Tibial nerve (tissue), 4 donors: ENCODE measurements around the gene ADAMTS8. TPM values are rescaled to one million over a fixed set of nuclear protein-coding genes. Genes with fewer than 3 reads are reported as not detected.
"Not testable (repeated sequence)": the region's sequence is repeated elsewhere in the genome, so short reads cannot be mapped to it uniquely, and the experiment has no call there.

Experiments
- DNase-seq, 2 donors: peaks; one replicate each; pipeline ENCODE4 v3.0.0-alpha.2; 2019; ENCODE audit warnings: low spot score in 2 of 2
- H3K27ac ChIP-seq, 4 donors: fragments of 200-600 bp; sonication (generic) in 3 of 4; one replicate each; pipeline ENCODE4 v1.5.1; 2017 to 2019; ENCODE audit warnings: mild to moderate bottlenecking in 1 of 4
- H3K27me3 ChIP-seq, 2 donors: fragments of 200-600 bp; sonication (generic) in 1 of 2; one replicate each; pipeline versions ENCODE4 v1.5.1 to v1.6.0; 2017 to 2019
- H3K36me3 ChIP-seq, 3 donors: fragments of 200-600 bp; sonication (generic); one replicate each; pipeline ENCODE4 v1.5.1; 2018 to 2019
- H3K4me1 ChIP-seq, 4 donors: fragments of 200-600 bp; sonication (generic) in 3 of 4; one replicate each; pipeline ENCODE4 v1.5.1; 2017 to 2019
- H3K4me3 ChIP-seq, 4 donors: fragments of 200-600 bp; sonication (generic) in 3 of 4; one replicate each; pipeline ENCODE4 v1.5.1; 2017 to 2019; ENCODE audit warnings: mild to moderate bottlenecking in 1 of 4, moderate library complexity in 1 of 4
- H3K9me3 ChIP-seq, 4 donors: fragments of 200-600 bp; sonication (generic) in 3 of 4; one replicate each; pipeline ENCODE4 v1.5.1; 2017 to 2019
- EP300 ChIP-seq, 2 donors: sonication (generic); formaldehyde crosslinking; IDR thresholded peaks; one replicate each; pipeline ENCODE4 v1.6.1; 2017; ENCODE audit warnings: antibody characterized with exemption in 2 of 2, mild to moderate bottlenecking in 1 of 2
- POLR2A ChIP-seq, 2 donors: fragments of 450-650 bp; IDR thresholded peaks; one replicate each; pipeline ENCODE4 v1.6.1; 2017; ENCODE audit warnings: antibody characterized with exemption in 2 of 2, mild to moderate bottlenecking in 2 of 2, moderate library complexity in 2 of 2
- WGBS, 2 donors: methylation state at CpG; one replicate each; pipeline ENCODE4 v1.1.5; 2018; 5-methylcytosine and 5-hydroxymethylcytosine counted together
- total RNA-seq, 4 donors: library from RNA; depleted of rRNA; stranded (reverse); fragments of >200 nt; gene quantifications; one replicate each; pipeline ENCODE4 v1.1.0, GENCODE V29; 2016
- TF ChIP-seq, protein P1 (sequence below), 5 experiments: fragments of 200-600 bp in 3 of 5; fragments of 450-650 bp in 2 of 5; sonication (generic) in 3 of 5; IDR thresholded peaks; one replicate each; pipeline ENCODE4 v1.5.1; 2016 to 2019; ENCODE audit warnings: antibody characterized with exemption in 5 of 5, mild to moderate bottlenecking in 3 of 5, moderate library complexity in 2 of 5

ADAMTS8 gene
- total RNA-seq, 4 donors from 2014 or later: 0.66 to 3.9 (median 1.6) TPM

DNA sequence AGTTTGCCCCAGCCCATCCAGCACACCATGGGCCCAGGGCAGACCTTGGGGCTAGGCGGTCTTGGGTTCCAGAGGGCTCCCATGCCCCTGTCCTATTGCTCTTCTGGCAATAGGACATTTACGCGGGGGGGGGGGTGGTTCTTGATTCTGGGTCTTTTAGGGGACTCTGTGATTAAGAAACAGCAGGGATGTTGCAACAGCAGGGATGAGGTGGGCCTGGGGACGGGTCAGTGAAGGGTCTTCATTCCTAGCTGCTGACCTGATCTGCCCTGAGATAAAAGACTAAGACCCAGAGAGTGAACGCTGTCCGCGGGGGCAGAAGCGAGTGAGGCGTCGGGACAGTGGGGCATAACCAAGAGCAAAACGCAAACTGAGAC is 19.6 kb upstream of the ADAMTS8 start:
- peak overlapping the region in 3 of 4 donors; percentile 59 to 83 (median 60) for H3K27ac ChIP-seq
- no peak for TF ChIP-seq EP300 (IDR thresholded peaks at IDR 0.05)
- TF ChIP-seq, protein P1, sequence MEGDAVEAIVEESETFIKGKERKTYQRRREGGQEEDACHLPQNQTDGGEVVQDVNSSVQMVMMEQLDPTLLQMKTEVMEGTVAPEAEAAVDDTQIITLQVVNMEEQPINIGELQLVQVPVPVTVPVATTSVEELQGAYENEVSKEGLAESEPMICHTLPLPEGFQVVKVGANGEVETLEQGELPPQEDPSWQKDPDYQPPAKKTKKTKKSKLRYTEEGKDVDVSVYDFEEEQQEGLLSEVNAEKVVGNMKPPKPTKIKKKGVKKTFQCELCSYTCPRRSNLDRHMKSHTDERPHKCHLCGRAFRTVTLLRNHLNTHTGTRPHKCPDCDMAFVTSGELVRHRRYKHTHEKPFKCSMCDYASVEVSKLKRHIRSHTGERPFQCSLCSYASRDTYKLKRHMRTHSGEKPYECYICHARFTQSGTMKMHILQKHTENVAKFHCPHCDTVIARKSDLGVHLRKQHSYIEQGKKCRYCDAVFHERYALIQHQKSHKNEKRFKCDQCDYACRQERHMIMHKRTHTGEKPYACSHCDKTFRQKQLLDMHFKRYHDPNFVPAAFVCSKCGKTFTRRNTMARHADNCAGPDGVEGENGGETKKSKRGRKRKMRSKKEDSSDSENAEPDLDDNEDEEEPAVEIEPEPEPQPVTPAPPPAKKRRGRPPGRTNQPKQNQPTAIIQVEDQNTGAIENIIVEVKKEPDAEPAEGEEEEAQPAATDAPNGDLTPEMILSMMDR (IDR thresholded peaks at IDR 0.05): no peak
- TF ChIP-seq POLR2A (IDR thresholded peaks at IDR 0.05): no peak
- 5 to 14% methylated on average over 11 of the region's 11 CpGs for WGBS, 2 donors

DNA sequence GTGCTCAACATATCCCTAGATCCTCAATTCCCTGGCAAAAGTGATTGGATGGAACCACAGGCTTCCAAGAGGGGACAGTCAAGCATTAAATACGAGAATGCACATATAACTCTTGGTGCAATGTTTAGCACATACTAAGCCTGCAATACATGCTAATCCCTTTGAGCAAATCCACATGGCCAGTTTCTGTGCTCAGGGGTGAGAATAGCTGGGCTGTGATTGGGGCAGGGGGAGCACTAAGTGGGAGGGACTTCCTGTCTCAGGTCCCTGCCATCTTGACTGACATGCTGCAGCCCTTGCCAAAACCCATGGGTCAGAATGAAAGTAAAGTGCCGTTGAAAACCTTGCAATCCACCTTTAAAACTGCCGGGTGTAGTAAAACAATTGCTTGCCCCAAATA is 17.4 kb upstream of the ADAMTS8 start:
- Histone ChIP-seq H3K27ac (no peak overlapping the region), H3K27me3 (no peaks in the 10 kb centered on the region), H3K36me3 (no peaks in the 10 kb centered on the region), H3K9me3 (no peaks in the 10 kb centered on the region), H3K4me3 (no peak overlapping the region), H3K4me1 (peaks cover 0 to 23% (median 9%) of the 10 kb centered on the region in 4 donors)
- no peak for DNase-seq
- 71 to 74% methylated on average over 3 of the region's 3 CpGs for WGBS, 2 donors
- TF ChIP-seq EP300 (IDR thresholded peaks at IDR 0.05) (no peak), POLR2A (IDR thresholded peaks at IDR 0.05) (no peak)
- TF ChIP-seq, protein P1 (IDR thresholded peaks at IDR 0.05): no peak

More for the DNA sequence above, 19.6 kb upstream of the ADAMTS8 start:
- Histone ChIP-seq H3K4me3 (peak overlapping the region; percentile 59 to 82 (median 67)), H3K27me3 (no peaks in the 10 kb centered on the region), H3K9me3 (no peaks in the 10 kb centered on the region), H3K4me1 (peaks cover 0 to 42% (median 16%) of the 10 kb centered on the region in 4 donors), H3K36me3 (no peaks in the 10 kb centered on the region)
- no peak for DNase-seq

DNA sequence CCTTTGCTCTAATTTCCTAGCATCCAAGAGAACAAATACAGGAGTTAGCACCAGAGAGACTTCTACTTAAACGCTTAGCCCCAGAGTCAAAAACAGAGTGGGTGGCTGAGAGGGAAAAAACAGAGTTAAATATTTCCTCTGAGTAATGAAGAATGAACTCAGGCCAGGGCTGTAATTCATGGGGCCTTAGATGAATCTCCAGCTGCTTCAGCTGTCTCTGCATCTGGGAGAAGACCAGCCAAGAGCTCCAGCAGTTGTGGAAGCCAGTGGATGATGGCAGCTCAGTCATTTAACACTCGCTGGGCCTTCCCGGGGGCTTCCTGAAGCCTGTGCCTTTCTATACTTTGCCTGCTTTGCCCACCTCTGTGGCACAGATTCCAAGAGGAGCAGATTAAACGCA is 14.3 kb upstream of the ADAMTS8 start:
- Histone ChIP-seq H3K4me1 (no peaks in the 10 kb centered on the region), H3K27me3 (no peaks in the 10 kb centered on the region), H3K27ac (no peak overlapping the region), H3K9me3 (no peaks in the 10 kb centered on the region), H3K36me3 (no peaks in the 10 kb centered on the region), H3K4me3 (no peak overlapping the region)
- TF ChIP-seq, protein P1 (IDR thresholded peaks at IDR 0.05): no peak
- no peak for TF ChIP-seq EP300 (IDR thresholded peaks at IDR 0.05)
- TF ChIP-seq POLR2A (IDR thresholded peaks at IDR 0.05): no peak
- DNase-seq: no peak
- 71 to 83% methylated on average over 4 of the region's 4 CpGs for WGBS, 2 donors

DNA sequence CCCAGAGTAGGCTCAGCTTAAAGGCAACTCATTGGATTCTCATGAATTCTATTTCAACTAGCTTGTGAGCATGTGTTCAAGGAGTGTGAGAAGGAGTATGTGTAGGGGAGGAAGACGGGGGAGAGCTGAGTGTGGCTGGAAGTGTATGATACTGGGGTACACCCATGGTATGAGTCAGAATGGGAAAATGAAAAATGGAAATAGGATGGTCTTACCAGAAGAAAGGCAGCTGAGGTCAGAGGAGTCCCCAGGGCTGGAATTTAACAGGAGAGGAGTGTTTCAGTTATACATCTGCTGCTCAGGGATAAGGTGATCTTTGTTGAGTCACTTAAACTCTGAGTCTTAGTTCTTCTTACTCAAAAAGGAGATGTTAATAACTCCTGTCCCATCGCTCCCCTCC is 13.3 kb upstream of the ADAMTS8 start:
- Histone ChIP-seq H3K9me3 (no peaks in the 10 kb centered on the region), H3K4me3 (no peak overlapping the region), H3K27ac (no peak overlapping the region), H3K4me1 (no peaks in the 10 kb centered on the region), H3K27me3 (no peaks in the 10 kb centered on the region), H3K36me3 (no peaks in the 10 kb centered on the region)
- no peak for DNase-seq
- WGBS, 2 donors: 93 to 94% methylated on average over 2 of the region's 2 CpGs
- no peak for TF ChIP-seq POLR2A (IDR thresholded peaks at IDR 0.05)

DNA sequence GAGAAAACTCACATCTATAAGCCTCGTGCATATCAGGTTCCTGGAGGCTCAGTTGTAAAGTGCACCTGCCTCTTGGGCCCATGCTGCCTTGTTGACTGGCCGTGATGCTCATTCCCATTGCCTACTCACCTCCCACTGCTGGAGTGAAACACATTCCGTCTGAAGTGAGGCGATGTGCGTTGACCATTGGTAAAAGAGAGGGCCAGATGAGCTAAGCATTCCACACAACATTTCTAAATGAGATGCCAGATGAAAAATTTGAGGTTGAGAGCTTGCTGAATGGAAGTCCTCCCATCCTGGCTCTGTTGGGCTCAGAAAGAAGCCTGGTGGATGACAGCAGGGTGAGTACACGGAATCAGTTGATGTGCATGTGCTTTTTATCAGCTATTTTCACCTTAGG is 11.5 kb upstream of the ADAMTS8 start:
- no peaks in the 10 kb centered on the region for H3K9me3 ChIP-seq
- no peak overlapping the region for H3K27ac ChIP-seq
- no peak overlapping the region for H3K4me3 ChIP-seq
- no peaks in the 10 kb centered on the region for H3K36me3 ChIP-seq
- peaks cover 0 to 12% (median 0%) of the 10 kb centered on the region in 4 donors for H3K4me1 ChIP-seq
- DNase-seq: no peak
- 69 to 86% methylated on average over 6 of the region's 6 CpGs for WGBS, 2 donors
- TF ChIP-seq EP300 (IDR thresholded peaks at IDR 0.05) (no peak), POLR2A (IDR thresholded peaks at IDR 0.05) (no peak)
- H3K27me3 ChIP-seq: no peaks in the 10 kb centered on the region

DNA sequence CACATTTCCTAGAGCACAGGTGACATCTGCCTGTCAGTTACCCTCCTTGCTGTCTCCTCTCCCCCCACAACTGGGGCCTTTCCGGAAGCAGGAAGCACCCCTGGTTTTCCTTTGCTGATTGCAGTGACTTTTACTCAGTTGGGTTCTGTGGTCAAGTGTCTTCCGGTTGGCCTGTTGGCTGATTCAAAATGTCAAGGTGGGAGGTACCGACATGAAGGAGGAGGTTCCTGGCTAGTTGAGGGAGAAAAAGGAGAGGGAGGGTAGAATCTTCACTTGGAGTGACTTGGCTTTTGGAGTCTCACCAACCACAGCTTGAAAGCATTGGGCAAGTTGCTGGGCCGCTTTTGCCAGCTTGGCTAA is 10.7 kb upstream of the ADAMTS8 start:
- H3K9me3 ChIP-seq: no peaks in the 10 kb centered on the region
- no peak overlapping the region for H3K4me3 ChIP-seq
- no peaks in the 10 kb centered on the region for H3K36me3 ChIP-seq
- WGBS, 2 donors: 88 to 89% methylated on average over 4 of the region's 4 CpGs
- no peaks in the 10 kb centered on the region for H3K27me3 ChIP-seq
- H3K27ac ChIP-seq: no peak overlapping the region
- peaks cover 0 to 12% (median 0%) of the 10 kb centered on the region in 4 donors for H3K4me1 ChIP-seq
- TF ChIP-seq POLR2A (IDR thresholded peaks at IDR 0.05) (no peak), EP300 (IDR thresholded peaks at IDR 0.05) (no peak)
- TF ChIP-seq, protein P1 (IDR thresholded peaks at IDR 0.05): no peak
- DNase-seq: no peak

DNA sequence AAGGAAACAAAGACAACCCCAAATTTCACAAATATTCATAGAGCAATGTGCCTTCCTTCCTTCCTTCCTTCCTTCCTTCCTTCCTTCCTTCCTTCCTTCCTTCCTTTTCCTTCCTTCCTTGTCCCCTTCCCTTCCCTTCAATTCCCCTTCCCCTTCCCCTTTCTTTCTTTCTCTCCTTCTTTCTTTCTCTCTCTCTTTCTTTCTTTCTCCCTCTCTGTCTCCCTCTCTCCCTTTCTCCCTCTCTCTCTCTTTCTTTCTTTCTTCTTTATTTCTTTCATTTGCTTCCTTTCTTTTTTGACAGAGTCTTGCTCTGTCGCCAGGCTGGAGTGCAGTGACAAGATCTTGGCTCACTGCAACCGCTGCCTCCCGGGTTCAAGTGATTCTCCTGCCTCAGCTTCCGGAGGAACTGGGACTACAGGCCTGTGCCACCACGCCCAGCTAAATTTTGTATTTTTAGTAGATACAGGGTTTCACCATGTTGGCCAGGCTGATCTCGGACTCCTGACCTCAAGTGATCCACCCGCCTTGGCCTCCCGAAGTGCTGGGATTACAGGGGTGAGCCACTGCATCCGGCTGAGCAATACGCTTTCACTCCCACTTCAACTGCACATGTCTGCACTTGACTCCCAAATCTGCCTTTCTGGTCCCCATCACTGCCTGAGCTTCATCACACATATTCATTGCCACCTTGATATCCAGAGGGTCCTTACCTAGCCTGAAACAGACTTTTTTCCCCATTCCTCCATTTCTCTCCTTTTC is 10.2 kb upstream of the ADAMTS8 start:
- H3K4me1 ChIP-seq: peaks cover 0 to 12% (median 0%) of the 10 kb centered on the region in 4 donors
- not testable (repeated sequence) for H3K27ac ChIP-seq, H3K9me3 ChIP-seq, DNase-seq, H3K36me3 ChIP-seq, H3K27me3 ChIP-seq, H3K4me3 ChIP-seq
- WGBS, 2 donors: 97% methylated on average over 10 of the region's 10 CpGs
